Effector memory CD8-positive, alpha-beta T cell (primary cell): Measurements from ENCODE around the gene EXT2.
A peak's percentile ranks its signal among the peaks of the same experiment; 100 is the strongest.

Experiments used
- ATAC-seq: fragments of 150-1000 bp; cut with Tn5 transposase; replicated peaks from 2 replicates; pipeline ENCODE4 v1.10.0; 2021; ENCODE audit warnings: mild to moderate bottlenecking, moderate library complexity
- DNase-seq, 3 experiments: peaks; one replicate each; pipeline ENCODE4 v3.0.0; 2021
- H3K27ac Mint-ChIP-seq, 2 donors: one replicate each; pipeline ENCODE4 v1.8.0; 2022; ENCODE audit warnings: mild to moderate bottlenecking in 2 of 2, mixed read lengths in 2 of 2, moderate library complexity in 2 of 2
- H3K27me3 Mint-ChIP-seq, 2 donors: one replicate each; pipeline ENCODE4 v1.8.0; 2022; ENCODE audit warnings: mixed read lengths in 2 of 2
- H3K36me3 Mint-ChIP-seq: one replicate; pipeline ENCODE4 v1.8.0; 2022; ENCODE audit warnings: mild to moderate bottlenecking, moderate library complexity, mixed read lengths; ENCODE audit not compliant: insufficient read depth
- H3K4me1 Mint-ChIP-seq, 2 donors: one replicate each; pipeline ENCODE4 v1.8.0; 2022; ENCODE audit warnings: low read depth in 2 of 2, mixed read lengths in 2 of 2
- H3K4me3 Mint-ChIP-seq, 2 donors: one replicate each; pipeline ENCODE4 v1.8.0; 2022; ENCODE audit warnings: mild to moderate bottlenecking in 2 of 2, mixed read lengths in 2 of 2, moderate library complexity in 2 of 2
- H3K9me3 Mint-ChIP-seq, 2 donors: one replicate each; pipeline ENCODE4 v1.8.0; 2022; ENCODE audit warnings: mixed read lengths in 2 of 2

Gene EXT2

DNA sequence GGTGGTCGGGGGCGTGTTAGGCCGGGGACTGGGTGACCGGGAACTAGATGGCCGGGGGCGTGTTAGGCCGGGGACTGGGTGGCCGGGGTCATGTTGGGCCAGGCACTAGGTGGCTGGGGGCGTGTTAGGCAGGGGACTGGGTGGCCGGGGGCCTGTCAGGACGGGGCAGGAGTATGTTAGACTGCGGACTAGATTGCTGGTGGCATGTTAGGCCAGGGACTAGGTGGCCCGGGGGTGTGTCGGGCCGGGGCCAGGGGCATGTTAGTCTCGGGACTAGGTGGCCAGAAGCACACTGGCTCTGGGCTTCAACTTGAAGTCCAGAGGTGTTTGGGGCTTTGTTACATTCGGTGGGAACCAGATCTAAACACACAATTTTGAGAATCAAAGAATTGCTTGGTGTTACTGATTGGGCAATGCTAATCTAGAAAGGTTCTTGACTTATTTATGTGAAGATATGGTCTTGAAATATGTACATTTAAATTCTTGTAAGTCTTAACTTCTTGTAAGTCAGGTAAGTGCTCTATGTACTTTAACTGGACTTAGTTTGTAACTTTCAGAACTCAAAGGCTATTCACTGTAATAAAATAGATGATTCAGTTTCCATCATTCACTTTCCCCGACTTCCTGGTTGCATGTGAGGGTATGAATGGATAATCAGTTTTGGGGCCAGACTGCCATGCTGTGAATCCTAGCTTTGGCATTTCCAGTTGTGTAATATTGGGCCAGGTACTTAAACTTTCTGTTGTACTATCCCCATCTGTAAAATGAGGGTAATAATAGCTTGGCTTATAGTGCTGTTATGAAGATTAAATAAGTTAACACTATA lies 1.1 kb downstream of the EXT2 start:
- DNase-seq (no peak), ATAC-seq (no peak)
- Mint-ChIP-seq H3K4me3 (peak overlapping the region; percentile 81), H3K27me3 (no peaks in the 10 kb centered on the region), H3K27ac (peak overlapping the region; percentile 68 to 77), H3K9me3 (no peaks in the 10 kb centered on the region), H3K4me1 (peaks cover 33 to 37% of the 10 kb centered on the region in 2 donors), H3K36me3 (no peaks in the 10 kb centered on the region)

DNA sequence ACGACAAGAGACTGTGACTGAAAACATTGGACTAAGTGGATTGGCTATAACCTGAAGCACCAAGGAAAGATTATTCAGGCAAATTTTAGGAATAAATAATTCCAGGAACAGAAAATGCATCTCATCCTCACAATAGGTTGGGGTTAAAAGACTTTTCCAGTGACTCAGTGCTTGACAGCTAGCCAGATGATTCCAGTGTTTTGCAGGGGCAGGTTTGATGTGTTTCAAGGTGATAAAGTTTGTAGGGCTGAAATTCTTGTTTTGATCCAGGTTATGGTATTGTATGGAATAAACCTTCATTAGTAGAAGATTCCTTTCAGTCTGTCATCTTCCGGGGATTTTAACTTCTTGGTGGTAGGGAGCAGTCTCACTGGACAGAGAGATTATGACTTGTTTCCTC lies 2.3 kb downstream of the EXT2 start:
- no peak for DNase-seq
- no peak overlapping the region for H3K4me3 Mint-ChIP-seq
- H3K4me1 Mint-ChIP-seq, result peaks cover 41 to 43% of the 10 kb centered on the region in 2 donors

DNA sequence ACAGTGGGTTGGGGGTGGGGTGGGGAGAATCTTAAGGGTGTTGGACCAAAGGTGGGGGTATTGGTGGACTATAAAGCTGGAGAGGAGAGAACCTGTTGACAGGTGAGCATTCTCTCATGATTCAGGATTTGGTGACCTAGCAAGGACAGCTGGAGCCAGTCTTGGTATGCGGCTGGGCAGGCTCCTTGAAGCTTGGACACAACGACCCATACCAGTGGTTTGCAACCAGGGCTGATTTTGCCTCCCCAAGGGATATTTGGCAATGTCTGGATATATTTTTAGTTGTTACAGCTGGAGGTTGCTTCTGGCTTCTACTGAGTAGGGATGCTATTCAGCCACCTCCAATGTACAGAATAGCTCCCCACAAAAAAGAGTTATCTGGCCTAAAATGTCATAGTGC lies 5.6 kb downstream of the EXT2 start:
- DNase-seq, result no peak
- H3K4me1 Mint-ChIP-seq, result peaks cover 33 to 38% of the 10 kb centered on the region in 2 donors
- no peaks in the 10 kb centered on the region for H3K9me3 Mint-ChIP-seq
- H3K36me3 Mint-ChIP-seq, result no peaks in the 10 kb centered on the region
- no peak overlapping the region for H3K4me3 Mint-ChIP-seq
- no peaks in the 10 kb centered on the region for H3K27me3 Mint-ChIP-seq
- peak overlapping the region in 1 of 2 donors; percentile 6 for H3K27ac Mint-ChIP-seq
- ATAC-seq, result no peak

More for the DNA sequence above, 2.3 kb downstream of the EXT2 start:
- no peaks in the 10 kb centered on the region for H3K36me3 Mint-ChIP-seq
- ATAC-seq, result no peak
- peak overlapping the region in 1 of 2 donors; percentile 49 for H3K27ac Mint-ChIP-seq
- H3K9me3 Mint-ChIP-seq, result no peaks in the 10 kb centered on the region
- H3K27me3 Mint-ChIP-seq, result no peaks in the 10 kb centered on the region

DNA sequence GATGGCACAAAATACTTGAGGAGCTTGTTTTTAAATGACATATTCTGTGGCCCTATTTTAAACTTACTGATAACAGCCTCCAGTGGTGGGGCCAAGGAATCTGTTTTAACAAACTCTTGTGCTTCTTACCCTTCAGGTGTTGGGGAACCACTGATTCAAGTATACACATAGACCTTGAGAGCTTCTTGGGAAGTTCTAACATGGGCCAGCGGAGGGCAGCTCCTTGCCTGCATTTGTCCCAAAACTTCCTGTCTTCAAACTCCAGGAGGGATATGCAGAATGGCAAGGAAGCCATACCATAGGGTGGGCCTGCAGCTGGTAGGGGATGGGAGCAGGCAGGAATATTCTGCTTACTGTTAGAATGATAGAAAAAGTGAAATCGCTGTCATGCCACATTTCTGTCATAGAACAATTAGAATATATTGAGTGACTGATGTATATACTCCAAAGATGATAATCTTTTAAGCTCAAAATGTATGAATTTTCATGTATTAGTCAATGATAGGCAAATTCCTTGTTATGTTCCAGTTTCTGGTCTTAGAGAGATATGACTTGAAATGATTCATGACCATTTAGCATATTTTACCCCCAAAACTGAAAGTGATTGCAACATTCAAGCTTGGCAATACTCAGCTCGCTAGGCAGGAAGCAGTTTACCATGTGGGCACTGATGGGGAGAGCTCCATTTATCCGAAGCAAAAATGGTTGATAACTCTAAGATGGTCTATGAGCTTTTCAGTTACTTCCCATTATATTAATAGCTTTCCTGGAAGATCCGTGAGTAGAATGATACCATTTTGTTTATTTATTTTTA lies 9.2 kb downstream of the EXT2 start:
- peaks cover 9% of the 10 kb centered on the region for H3K36me3 Mint-ChIP-seq
- H3K4me3 Mint-ChIP-seq, result no peak overlapping the region
- ATAC-seq, result no peak
- no peaks in the 10 kb centered on the region for H3K9me3 Mint-ChIP-seq
- no peaks in the 10 kb centered on the region for H3K27me3 Mint-ChIP-seq
- H3K4me1 Mint-ChIP-seq, result peaks cover 21 to 24% of the 10 kb centered on the region in 2 donors
- DNase-seq, result no peak
- H3K27ac Mint-ChIP-seq, result no peak overlapping the region

DNA sequence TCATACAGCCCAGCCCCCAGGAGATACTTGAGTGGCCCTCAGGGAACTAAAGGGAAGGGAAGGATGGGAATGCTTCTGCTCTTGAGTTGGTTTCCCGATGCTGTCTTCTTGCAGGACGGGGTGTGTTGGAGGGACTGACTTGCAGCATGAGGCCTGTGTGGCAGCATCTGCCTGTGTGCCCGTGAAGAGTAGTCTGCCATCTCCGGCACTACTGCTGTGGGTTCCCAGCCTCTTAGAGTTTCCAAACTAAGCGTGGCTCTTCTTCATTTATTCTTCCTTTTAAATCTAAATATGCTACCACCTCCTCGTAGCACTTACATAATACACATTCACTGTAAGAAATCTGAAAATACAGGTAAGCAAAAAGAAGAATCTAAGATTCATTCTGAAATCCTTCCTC lies 12.8 kb downstream of the EXT2 start:
- H3K4me1 Mint-ChIP-seq, result peaks cover 7 to 9% of the 10 kb centered on the region in 2 donors
- no peak for ATAC-seq
- peaks cover 18% of the 10 kb centered on the region for H3K36me3 Mint-ChIP-seq
- no peaks in the 10 kb centered on the region for H3K27me3 Mint-ChIP-seq
- no peak for DNase-seq
- no peak overlapping the region for H3K4me3 Mint-ChIP-seq
- H3K27ac Mint-ChIP-seq, result no peak overlapping the region
- H3K9me3 Mint-ChIP-seq, result no peaks in the 10 kb centered on the region

DNA sequence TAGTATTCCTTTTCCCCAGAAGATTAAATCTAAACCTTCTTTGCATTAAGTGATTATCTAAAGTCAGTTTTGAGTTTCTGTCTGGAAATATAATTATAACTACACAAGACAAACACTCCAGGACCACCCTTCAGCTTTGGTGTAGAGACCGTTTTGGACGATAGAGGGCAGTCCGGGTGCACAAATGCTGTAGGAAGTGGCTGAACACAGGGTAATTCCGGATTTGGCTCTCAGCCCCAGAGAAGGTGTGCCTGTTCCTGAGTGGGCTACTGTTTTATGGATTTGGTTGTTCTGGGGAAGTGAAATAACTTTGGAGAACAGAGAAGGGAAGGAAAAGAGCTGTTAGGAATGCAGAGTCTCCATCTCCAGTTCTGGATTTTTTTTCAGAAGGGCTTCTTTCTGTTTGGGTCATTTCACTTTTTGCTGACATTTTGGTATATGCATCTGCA lies 14.8 kb downstream of the EXT2 start:
- Mint-ChIP-seq H3K27ac (peak overlapping the region; percentile 28 to 33), H3K4me1 (peaks cover 5 to 11% of the 10 kb centered on the region in 2 donors), H3K27me3 (no peaks in the 10 kb centered on the region), H3K4me3 (no peak overlapping the region), H3K9me3 (no peaks in the 10 kb centered on the region), H3K36me3 (peaks cover 23% of the 10 kb centered on the region)
- peak; percentile 93 for ATAC-seq
- peak; percentile 35 to 57 (median 52) for DNase-seq

DNA sequence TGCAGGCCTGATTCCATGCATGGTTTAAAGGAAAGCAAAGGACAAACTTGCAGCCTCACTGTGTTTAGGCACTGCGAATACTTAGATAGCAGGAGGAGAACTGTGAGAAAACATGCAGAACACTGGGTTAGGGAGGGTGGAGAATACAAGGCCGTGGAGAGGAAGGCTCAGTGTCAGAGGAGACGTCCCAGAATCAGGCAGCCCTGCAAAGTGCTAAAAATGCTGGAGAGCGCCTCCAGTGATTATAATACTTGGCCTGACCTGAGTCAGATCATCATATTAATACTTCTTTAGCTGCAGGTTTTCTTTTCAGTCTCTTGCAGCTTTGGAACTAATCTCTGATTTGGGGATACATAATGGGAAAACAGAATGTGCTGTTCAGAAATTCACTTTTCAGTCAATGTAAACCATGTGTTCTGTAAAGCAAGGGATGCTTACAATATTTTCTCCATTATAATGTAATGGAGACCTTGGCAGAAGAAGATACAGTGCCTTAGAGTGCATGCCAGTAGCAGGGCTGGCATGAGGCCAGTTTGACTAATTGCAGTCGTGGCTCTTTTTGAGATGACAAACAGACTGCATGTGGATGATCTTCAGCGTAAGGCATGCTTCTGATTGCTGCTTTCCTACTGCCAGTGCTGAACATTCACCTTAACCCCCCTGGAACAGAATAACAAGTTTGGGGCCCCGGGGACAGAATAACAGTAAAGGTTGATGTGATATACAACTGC lies 16.8 kb downstream of the EXT2 start:
- no peak for DNase-seq
- Mint-ChIP-seq H3K4me1 (peaks cover 5 to 11% of the 10 kb centered on the region in 2 donors), H3K27me3 (no peaks in the 10 kb centered on the region), H3K27ac (no peak overlapping the region), H3K9me3 (no peaks in the 10 kb centered on the region), H3K36me3 (peaks cover 37% of the 10 kb centered on the region), H3K4me3 (no peak overlapping the region)
- ATAC-seq, result no peak

DNA sequence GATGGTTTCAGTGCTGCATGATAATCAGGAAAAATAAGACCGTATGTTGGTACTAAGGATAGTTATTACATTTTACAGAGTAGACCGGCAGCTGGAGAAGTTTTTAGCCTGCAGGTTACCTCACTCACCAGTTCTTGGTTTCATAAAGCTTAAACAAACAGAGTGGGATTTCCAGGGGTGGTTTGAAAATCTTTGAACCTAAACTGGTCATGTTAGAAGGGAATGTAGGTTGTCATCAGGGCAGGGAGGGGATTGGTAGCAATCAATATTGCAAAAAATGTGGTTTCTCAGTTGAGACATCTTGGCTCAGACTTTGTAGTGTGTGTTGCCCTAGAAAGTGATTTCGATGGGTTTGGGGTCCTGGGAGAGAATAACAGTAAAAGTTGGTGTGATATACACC lies 17.5 kb downstream of the EXT2 start:
- H3K4me1 Mint-ChIP-seq, result peaks cover 5 to 11% of the 10 kb centered on the region in 2 donors
- no peaks in the 10 kb centered on the region for H3K27me3 Mint-ChIP-seq
- no peaks in the 10 kb centered on the region for H3K9me3 Mint-ChIP-seq
- DNase-seq, result no peak
- H3K4me3 Mint-ChIP-seq, result no peak overlapping the region
- peaks cover 36% of the 10 kb centered on the region for H3K36me3 Mint-ChIP-seq
- ATAC-seq, result no peak
- no peak overlapping the region for H3K27ac Mint-ChIP-seq

DNA sequence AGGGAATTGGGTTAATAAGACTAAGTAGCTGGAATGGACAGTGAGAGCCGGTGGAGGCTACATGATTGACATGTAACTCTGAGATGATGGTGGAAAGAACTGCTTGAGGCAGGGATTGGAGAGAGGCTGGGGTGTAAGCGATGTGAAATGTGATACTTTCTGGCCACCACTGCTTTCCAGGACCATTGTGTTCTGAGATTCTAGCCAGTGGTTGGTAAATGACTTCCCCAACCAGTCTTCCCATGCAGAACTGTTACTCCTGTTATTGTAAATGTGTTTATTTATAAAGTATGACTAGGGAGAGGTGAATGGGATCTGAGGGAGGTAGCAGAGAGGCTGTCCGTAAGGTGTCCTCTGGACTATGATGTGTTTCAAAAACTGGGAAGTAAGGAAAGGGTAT lies 18.1 kb downstream of the EXT2 start:
- ATAC-seq, result no peak
- Mint-ChIP-seq H3K36me3 (peaks cover 36% of the 10 kb centered on the region), H3K9me3 (no peaks in the 10 kb centered on the region), H3K4me1 (peaks cover 5 to 11% of the 10 kb centered on the region in 2 donors), H3K4me3 (no peak overlapping the region), H3K27ac (no peak overlapping the region), H3K27me3 (no peaks in the 10 kb centered on the region)
- no peak for DNase-seq

DNA sequence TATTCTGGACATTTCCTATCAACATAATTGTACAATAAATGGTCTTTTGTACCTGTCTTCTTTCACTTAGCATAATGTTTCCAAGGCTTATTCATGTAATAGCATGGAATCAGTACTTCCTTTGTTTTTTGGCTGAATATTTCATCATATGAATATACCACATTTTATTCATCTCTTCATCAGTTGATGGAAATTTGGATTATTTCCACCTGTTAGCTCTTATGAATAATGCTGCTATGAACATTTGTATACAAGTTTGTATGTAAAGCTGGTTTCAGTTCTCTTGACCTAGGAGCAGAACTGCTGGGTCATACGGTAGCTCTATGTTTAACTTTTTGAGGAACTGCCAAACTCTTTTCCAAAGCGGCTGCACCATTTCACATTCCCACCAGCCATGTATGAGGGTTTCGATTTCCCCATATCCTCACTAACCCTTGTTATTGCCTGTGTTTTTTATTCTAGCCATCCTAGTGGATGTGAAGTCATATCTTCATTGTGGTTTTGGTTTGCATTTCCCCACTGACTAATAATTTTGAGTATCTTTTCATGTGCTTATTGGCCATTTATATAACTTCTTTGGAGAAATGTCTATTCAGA lies 20.9 kb downstream of the EXT2 start:
- DNase-seq (no peak), ATAC-seq (no peak)
- H3K36me3 Mint-ChIP-seq, result peaks cover 32% of the 10 kb centered on the region
- no peaks in the 10 kb centered on the region for H3K9me3 Mint-ChIP-seq
- H3K4me1 Mint-ChIP-seq, result peaks cover 0 to 4% of the 10 kb centered on the region in 2 donors
- no peak overlapping the region for H3K4me3 Mint-ChIP-seq
- no peak overlapping the region for H3K27ac Mint-ChIP-seq
- H3K27me3 Mint-ChIP-seq, result no peaks in the 10 kb centered on the region

DNA sequence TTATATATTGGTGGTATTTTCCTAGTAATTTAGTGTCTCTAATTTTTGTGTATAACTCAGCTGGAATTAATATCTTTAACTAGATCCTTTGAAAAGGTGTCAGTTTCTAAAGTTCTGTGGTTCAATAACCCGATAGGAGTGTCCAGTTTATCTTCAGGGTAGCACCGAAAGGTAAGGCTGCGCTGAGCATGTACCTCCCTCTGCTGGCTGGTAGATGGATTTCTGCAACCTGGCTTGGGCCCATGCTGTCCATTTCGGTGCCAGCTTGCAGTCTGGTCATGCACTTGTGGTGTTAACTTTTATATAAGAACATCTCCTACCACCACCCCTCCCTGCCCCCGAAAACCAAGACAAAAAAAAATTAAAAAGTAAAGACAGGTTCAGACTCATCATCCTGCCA lies 24.7 kb downstream of the EXT2 start:
- no peaks in the 10 kb centered on the region for H3K27me3 Mint-ChIP-seq
- ATAC-seq, result no peak
- H3K9me3 Mint-ChIP-seq, result no peaks in the 10 kb centered on the region

DNA sequence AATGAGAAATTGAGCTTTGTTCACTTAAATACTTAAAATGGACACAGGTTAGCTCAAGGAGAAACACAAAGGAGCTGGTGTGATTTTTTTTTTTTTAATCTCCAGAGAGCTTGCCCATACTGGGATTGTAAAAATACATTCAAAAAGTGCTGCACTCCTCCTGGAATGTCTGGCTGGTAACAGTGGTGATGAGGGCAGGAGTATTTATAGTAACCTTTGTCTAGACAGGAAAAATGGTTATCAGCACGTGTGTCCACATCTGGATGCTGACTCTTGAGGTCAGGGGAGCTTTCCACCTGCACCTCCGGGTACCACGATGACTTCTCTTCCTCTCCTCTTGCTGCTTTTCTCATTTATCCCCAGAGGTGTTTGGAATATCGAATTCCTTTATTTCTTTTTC lies 30.1 kb downstream of the EXT2 start:
- Mint-ChIP-seq H3K9me3 (no peaks in the 10 kb centered on the region), H3K27ac (no peak overlapping the region), H3K4me3 (no peak overlapping the region), H3K4me1 (peaks cover 0 to 4% of the 10 kb centered on the region in 2 donors), H3K27me3 (no peaks in the 10 kb centered on the region), H3K36me3 (peaks cover 43% of the 10 kb centered on the region)
- no peak for DNase-seq
- ATAC-seq, result no peak

More for the DNA sequence above, 24.7 kb downstream of the EXT2 start:
- Mint-ChIP-seq H3K27ac (no peak overlapping the region), H3K4me1 (peaks cover 0 to 4% of the 10 kb centered on the region in 2 donors), H3K4me3 (no peak overlapping the region), H3K36me3 (peaks cover 27% of the 10 kb centered on the region)
- no peak for DNase-seq

DNA sequence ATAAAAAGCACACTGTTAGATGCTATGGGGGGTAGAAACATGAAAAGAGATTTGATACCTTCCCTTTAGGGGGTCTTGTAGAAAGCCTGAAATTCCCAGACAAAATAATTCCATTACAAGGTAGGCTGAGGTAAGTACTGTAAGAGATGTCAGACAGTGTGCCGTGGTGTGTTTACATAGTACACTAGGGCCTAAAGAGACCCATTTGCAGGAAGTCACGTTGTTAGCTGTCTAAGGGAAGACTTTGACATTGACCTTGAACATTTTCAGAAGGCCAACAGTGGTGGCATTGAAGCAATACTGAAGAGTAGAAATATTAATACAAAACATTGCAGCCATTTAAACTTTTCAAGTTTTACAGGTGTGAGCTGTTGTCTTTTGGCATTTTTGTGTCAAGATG lies 30.8 kb downstream of the EXT2 start:
- DNase-seq (no peak), ATAC-seq (no peak)
- Mint-ChIP-seq H3K27me3 (no peaks in the 10 kb centered on the region), H3K9me3 (no peaks in the 10 kb centered on the region), H3K4me3 (no peak overlapping the region), H3K27ac (no peak overlapping the region), H3K4me1 (peaks cover 0 to 4% of the 10 kb centered on the region in 2 donors), H3K36me3 (peaks cover 43% of the 10 kb centered on the region)
